HG03565 (cell line): ENCODE measurements around the gene WNT7A.
"Not testable (repeated sequence)": the region's sequence is repeated elsewhere in the genome, so short reads cannot be mapped to it uniquely, and the experiment has no call there.

Source experiments
- ATAC-seq: cut with Tn5 transposase; IDR thresholded peaks from one replicate; pipeline ENCODE4 v1.9.1; 2021; ENCODE audit warnings: mild to moderate bottlenecking, moderate library complexity; ENCODE audit not compliant: unreplicated experiment

Gene WNT7A

DNA sequence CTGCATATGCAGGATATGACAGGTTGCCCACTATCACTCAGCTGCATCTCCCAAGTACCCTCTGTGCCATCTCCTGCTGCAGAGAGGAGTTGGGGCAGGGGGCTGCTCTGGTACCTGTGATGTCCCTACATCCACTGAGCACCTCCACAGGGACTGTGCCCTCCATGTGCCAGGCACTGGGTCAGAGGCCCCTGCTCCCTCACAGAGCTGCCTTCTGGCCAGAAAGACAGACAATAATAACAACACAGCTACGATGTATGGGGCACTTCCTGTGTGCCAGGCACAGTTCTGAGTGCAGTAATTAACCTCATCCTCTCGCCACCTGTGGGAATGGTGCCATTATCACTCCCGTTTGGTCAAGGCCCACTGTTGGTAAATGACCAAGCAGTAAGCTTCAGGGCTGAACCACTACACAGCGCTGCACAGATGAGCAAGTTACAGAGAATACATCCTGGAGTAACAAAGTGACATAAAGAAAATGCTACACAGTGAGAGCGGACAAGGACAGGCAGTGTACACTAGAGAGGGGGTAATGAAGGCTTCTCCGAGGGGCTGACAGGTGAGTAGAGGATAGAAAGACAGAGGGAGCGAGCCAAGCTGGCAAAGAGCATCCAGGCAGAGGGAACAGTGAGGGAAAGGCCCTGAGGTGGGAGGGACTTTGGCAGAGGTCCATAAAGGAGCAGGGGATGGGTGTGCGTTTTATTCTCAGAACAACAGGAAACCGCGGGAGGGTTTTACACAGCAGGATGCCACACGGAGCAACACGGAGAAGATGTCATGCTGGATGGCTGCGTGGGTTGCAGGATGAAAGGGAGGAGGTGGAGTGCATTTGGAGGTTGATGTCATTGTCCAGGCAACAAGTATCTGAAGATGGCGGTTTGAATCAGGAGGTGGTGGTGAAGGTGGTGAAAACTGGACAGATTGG, 13.6 kb downstream of the WNT7A start:
- no peak for ATAC-seq

DNA sequence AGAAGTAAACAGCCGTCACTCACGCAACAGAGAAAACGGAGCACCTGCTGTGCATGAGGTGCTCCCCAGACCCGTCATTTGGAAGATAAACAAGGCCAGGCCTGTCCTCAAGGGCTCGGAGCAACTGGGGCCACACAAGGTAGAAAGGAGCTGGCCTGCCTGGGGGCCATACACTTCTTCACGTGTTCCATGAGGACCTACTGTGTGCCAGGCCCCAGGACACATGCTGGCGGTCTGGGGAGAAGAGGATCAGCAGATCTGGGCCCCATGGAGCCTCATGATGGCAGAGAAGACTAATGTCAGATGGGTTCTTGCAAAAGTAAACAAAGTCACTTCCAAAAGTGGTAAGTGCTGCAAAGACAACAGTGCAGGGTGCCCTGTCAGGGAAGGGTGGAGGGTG, 14.3 kb downstream of the WNT7A start:
- no peak for ATAC-seq

DNA sequence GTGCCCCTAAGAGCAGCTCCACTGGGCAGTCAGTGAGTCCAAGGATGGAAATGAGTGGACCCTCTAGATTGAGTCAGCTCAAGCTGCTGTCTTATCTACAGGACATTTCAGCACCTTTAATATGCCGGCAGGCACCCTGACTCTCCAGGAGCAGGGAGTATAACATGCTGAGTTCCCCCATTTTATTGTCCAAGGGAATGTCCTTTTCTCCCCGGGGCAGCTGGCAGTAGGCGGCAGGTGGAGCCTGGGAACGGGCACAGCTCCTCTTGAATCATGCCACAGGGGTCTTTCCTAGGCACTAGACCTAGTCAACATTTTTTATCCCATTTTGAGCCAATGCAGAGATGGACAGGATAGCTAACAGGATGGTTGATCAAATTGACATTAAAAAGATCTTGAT, 14.8 kb downstream of the WNT7A start:
- no peak for ATAC-seq

DNA sequence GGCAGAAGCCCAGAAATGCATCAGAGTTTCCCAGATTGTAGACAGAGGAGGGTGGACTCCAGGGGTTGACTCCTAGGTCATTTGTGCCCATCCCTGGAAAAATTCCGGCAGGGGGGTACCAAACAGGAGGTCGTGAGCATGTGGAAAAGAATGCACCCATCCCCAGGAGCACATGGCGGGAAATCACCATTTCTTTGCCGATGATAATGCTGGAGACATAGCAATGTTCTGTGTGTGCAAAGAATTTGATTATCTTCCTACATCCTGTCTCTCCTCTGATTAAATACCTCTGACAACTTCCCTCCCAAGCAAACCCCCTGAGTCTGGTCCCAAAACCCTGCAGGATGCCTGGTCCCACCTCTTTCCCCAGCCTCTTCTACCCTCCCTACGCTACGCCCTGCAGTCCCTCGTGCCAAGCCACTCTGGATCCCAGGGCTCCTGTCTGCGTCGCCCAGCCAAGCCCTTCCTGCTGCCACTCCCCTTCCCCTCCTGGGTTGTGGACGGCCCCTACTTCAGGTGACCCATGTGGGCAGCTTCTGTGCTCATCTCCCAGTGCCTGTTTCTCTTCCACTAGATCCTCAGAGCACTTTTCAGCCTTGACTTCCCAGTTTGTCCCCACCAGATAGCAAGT, 15.8 kb downstream of the WNT7A start:
- no peak for ATAC-seq

DNA sequence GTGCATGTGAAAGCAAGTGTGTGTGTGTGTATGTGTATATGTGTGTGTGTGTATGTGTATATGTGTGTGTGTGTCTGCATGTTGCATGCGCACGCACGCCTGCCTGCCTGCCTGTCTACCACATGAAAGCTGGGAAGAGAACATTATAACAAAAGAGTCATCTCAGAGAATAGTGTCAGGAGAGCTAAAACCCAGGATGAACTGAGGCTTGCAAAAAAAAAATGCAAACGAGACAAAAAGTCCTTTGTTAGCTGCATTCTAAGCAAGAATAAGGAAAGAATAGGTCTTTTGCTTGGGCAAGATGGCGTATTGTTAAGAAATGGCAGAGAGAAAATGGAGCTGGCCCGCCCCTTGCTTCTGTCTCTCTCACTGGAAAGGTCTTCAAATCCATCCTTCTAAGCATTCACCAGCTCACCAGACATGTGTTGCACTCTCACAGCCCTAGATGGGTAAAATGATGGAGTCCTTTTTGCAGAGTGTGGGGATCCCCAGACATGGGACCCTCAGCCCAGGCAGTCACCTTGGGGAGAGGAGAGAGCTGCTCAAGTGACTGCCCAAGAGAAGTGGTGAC, 16.4 kb downstream of the WNT7A start:
- no peak for ATAC-seq

DNA sequence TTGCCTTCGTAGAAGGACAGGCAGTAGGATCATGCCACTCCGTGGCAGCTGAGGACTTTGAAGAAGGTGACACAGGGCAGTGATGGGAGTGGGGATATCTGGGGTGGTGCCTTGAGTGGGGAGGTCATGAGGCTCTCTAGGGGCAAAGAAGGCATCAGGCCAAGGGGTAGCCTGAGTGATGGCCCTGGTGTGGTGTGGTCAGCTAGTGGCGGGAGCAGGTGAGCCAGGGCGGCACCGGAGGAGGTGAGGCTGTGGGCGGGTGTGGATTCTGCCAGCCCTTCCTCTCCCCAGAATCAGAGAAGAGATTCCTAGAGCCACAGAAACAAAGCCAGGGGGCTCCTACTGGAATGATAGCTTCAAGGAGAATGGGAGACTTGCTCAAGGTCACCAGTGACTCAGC, 18.4 kb downstream of the WNT7A start:
- ATAC-seq, result no peak

DNA sequence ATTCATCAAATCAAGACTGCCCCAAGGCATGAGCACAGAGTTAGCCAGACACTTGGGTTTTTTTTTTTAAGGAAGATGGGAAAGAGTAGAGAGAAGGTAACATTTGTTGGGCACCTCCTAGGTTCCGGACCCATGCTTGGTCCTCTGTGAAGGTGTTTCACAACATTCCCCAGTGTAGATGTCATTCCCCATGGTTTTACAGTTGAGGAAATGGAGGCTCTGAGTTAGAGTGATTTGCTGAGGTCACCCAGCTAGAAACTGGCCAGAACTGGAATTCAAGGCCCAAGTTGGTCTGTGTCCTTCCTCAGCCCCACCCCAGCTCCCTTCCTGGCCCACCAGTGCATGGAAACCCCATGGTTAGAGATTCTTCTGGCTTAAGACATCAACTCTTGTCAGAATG, 19.9 kb downstream of the WNT7A start:
- no peak for ATAC-seq

DNA sequence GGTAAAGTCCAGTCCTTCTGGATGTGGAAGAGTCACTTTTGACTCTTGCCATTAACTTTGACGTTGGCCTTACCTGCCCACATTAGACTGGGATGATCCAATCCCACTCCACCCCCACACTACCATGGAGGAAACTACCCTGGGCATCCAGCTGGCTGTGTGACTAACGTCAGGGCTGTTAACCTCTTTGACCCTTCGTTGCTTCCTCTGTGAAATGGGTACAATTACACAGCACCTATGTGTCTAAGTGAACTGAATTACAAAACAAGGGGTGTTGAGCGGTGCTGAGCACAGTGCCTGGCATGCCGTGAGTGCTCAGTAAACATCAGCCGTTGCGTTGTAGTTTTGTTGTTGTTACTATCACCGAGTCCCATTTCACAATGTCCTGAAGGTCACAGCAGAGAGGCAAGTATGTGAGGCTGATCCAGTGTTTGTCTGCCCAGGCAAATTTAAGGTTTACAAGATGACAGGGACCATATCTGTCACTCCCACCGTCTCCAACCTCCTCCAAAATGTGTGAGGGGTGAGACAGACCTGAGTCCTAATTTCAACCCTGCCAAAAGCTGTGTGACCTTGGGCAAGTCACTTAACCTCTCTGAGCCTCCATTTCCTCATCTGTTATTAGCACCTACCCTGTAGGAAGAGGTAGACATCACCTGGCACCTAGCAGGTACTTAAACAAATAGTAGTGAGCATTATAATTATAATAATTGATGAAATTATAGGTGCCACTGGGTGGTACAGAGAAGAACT, 20.9 kb downstream of the WNT7A start:
- no peak for ATAC-seq

DNA sequence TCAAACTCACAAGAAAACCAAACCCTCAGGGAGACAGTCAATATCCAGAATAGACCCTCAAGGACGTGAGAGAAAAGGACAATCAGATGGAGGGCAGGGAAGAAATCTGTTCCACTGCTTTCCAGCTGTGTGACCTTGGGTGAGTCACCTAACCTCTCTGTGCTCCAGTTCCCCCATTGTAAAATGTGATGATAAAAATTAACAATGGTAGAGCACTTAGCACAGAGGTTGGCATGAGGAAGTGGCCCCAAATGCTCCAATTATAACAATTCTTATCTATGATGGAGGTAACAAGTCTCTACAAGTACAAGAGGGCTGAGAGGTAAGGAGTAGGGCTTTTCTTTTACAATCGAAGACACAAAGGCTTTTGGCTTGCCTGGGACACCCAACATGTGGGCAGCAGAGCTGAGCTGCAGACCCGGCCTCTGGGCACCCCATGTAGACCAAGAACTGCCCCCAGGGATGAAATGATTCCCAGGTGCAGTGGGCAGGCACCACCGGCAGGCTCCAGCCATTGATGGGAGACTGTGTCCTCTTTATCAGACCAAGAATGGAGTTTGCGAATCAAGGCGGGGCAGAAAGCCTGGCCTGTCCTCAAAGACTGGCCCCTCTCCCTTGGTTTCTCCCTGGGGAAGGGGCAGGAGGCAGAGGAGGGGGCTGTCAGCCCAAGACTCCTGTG, 22.0 kb downstream of the WNT7A start:
- ATAC-seq, result no peak

DNA sequence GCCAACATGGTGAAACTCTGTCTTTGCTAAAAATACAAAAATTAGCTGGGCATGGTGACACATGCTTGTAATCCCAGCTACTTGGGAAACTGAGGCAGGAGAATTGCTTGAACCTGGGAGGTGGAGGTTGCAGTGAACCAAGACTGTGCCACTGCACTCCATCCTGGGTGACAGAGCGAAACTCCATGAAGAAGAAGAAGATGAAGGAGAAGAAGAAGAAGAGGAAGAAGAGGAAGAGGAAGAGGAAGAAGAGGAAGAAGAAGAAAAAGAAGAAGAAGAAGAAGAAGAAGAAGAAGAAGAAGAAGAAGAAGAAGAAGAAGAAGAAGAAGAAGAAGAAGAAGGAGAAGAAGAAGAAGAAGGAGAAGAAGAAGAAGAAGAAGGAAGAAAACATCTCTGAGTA, 23.2 kb downstream of the WNT7A start:
- ATAC-seq, result not testable (repeated sequence)

DNA sequence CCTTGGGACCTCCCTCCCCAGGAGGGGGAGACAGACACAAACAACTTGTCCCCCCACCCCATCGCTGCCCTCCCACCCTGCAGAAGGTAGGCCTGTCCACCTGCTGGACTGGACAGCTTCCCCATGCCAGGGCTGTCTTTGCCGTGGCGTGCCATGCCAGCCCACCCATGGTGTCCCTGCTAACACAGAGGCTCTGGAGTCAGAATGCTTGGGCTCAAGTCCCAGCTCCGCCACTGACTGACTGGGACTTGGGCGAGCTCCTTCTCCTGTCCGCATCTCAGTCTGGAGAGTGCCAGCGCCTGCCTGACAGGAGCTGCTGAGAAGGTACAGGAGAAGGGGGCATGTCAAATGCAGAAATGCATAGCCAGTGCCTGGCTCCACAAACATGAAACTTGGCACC, 23.9 kb downstream of the WNT7A start:
- ATAC-seq, result no peak

DNA sequence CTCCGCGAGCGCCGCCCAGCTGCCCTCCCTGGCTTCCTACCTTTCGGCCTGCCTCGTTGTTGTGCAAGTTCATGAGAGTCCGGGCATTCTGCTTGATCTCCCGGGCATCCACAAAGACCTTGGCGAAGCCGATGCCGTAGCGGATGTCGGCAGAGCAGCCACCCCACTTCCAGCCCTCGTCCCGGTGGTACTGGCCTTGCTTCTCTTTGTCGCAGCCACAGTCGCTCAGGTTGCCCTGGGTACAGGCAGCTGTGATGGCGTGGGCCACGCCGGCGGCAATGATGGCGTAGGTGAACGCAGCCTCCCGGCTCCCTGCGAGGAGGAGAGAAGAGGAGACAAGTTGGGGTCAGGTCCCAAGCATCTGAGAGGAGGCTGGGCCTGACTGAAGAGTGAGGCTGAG, 25.4 kb downstream of the WNT7A start:
- ATAC-seq, result no peak

DNA sequence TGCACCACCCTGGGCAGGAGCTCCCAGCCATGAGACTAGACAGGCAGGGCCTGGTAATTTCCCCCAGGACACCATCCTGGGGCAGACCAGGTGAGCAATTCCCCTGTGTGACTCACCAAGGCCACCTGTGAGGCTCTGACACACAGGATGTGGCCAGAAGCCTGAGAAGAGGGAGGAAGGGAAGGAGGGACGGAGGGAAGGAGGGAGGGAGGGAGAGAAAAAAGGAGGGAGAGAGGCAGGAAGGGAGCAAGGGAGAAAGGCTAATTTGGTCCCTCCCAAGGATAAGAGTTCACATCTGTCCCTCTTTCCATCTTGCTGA, 25.9 kb downstream of the WNT7A start:
- no peak for ATAC-seq

DNA sequence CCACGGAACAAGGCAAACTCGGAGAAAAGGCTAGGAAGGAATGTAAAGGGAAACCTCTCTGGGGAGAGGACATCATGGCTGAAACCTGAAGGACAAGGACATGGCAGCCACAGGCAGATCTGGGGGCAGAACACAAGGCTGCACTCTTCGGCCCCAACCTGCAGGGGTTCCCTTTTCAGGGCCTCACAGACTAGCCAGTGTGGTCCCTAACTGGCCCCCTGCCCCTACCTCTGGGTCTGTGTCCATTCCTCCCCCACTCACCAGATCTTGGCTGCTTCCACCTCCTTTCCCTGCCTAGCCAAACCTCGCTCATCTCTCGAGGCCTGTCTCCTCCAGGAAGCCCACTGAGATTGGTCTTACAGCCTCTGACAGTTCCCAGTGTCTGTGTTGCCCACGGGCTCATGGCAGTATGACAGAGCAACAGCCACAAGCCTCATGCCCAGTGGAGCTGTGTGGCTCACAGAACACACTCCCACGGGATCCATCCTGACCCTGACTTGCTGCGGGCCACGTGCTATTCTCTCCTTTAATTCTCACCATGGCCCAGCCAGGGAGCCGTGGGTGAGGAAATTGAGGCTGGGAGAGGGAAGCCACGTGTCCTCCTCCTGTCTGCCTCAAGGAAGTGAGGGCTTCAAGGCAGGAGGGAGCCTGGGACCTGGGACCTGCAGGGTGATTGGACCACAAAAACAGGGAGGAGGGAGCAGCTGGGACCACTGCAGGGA, 26.5 kb downstream of the WNT7A start:
- no peak for ATAC-seq

DNA sequence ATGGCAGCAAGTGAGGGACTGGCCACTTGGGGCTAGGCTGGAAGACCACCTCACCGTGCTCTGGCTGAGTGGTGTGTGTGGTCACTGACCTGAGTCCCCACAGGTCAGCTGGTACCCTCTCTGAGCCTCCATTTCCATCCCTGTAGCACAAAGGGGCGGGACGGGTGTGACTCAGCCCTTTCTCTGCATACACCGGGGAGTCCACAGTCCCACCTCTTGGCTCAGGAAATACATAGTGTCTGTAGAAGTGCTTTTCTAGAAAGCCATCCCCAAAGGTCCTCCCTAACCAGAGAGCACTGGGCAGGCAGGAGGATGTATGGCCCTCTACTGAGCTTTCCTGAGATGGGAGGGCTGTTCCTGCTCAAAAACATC, 27.2 kb downstream of the WNT7A start:
- ATAC-seq, result no peak

DNA sequence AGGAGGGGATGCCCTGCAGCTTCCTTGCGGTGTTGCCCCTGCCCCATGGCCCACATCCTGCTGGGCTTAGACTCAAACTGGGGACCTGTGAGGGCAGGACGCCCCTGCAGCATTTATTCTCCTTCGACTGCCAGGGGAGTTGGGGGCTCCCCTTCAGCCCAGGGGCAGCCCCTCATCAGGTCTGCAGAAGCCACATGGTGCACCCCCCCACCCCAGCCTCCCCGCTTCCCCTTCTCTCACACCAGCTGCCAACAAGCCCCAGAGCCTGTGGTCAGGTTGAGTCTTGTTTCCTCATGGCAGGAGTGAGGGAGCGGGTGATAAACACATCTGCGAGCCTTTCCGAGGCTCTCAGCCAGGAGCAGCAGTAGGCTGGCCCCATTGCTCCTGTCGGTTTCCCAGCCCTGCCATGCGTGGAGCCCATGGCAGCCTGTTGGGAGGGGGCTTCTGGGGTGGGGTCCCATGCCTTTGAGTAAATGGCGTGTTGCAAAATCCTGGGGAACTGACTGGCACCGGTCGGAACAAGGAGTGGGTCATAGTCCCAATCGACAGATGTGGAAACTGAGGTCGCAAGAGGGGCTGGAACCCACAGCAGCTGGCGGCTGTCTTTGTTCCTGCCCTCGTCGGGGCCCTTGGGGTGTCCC, 27.8 kb downstream of the WNT7A start:
- ATAC-seq, result no peak

DNA sequence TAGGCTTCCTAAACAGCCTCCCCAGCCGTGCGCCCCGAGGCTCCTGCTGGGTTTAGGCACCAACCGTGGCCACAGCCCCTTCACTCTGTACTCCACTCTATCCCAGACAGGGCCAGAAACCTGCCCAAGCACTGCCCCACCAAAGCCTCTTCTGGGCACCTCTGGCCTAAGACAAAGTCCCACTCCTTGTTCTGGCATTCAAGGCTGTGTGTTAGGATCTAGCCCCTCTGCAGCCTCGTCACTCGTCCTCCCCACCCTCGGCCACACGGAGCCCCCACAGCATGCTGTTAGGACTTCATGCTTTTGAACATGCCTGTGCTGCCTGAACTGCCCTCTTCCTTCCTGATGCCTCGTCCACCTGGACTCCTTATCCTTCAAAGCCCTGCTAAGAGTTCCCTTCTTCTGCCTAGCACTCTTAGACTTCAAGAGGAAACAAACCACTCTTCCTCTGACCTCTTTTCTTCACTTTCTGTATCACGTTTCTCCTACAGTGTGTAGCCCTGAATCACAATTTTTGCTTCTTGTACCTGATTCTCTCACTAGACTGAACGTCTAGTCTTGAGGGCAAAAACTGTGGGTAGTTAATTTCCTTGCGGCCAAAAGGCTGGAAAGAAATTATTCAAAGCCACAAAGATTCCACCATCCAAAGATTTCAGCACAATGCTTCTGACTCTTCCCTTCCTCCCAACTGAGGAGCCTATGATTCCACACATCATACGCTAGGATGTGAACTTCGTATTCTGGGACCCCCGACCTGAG, 28.6 kb downstream of the WNT7A start:
- ATAC-seq, result no peak

DNA sequence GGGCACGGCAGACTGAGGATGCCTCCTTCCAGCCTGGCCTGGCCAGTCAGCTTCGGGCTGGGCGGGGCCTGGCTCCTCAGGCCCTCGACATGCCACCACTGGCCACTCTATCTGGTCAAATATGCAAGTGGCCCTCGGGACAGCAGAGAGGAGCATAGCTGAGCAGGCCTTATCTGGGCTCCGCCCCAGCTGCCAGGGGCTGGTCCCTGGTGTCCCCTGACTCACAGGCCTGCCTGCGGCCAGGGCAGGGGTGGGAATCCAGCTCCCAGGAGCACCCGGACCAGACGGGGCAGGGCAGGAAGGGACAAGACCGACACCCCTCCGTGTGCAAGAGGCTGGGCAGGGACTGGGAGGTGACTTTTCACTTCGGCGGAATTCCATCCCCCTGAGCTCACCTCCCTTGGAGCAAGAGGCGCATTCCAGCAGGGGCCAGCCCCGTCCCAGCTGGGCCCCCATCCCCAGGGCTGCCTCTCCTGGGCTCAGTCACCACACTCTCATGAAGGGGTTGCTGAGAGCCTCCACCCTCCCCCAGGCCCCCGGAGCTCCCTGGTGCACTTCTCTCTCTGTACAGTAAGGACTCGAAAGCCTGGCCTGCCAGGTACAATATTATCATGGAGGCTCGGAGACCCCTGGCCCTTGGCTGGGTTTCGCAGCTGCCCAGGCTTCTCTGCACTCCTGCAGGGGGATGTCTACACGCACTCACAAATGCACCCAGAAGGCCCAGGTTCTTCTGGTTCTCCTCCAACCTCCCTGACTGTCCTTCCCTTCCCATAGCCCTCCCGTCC, 29.5 kb downstream of the WNT7A start:
- ATAC-seq, result no peak
